SK-N-SH treated with all-trans-retinoic acid at 6 μM for 48 hours (cell line): ENCODE data around the gene OR5C1.

ENCODE experiments used
- ATAC-seq: fragments of 200-7000 bp; cut with Tn5 transposase; 3 replicates; pipeline ENCODE4 v1.9.1; 2020; ENCODE audit warnings: mild to moderate bottlenecking, moderate library complexity
- ARNTL ChIP-seq: fragments of 450-650 bp; formaldehyde crosslinking; IDR thresholded peaks from 2 replicates; pipeline ENCODE4 v1.5.0; 2020; ENCODE audit warnings: low read depth, mild to moderate bottlenecking, moderate library complexity, borderline replicate concordance
- GLIS3 ChIP-seq: fragments of 250-450 bp; sonication (Bioruptor Pico); IDR thresholded peaks from 2 replicates; pipeline ENCODE4 v1.5.0; 2020; ENCODE audit warnings: mild to moderate bottlenecking, moderate library complexity
- TCF4 ChIP-seq: fragments of 250-450 bp; sonication (Bioruptor Pico); IDR thresholded peaks from 2 replicates; pipeline ENCODE4 v1.8.0; 2021; ENCODE audit warnings: mild to moderate bottlenecking, moderate library complexity, borderline replicate concordance
- TOX ChIP-seq: fragments of 250-450 bp; sonication (Bioruptor Pico); IDR thresholded peaks from 2 replicates; pipeline ENCODE4 v1.8.0; 2021; ENCODE audit warnings: mild to moderate bottlenecking, moderate library complexity, borderline replicate concordance
- ZFP3 ChIP-seq: fragments of 250-450 bp; sonication (Bioruptor Pico); IDR thresholded peaks from 2 replicates; pipeline ENCODE4 v1.5.0; 2020; ENCODE audit warnings: mild to moderate bottlenecking, moderate library complexity
- ZNF565 ChIP-seq: fragments of 450-650 bp; formaldehyde crosslinking; conservative IDR thresholded peaks from 2 replicates; pipeline ENCODE4 v1.5.0; 2020; ENCODE audit warnings: low read depth, mild to moderate bottlenecking, moderate library complexity
- ZNF70 ChIP-seq: fragments of 450-650 bp; formaldehyde crosslinking; IDR thresholded peaks from 2 replicates; pipeline ENCODE4 v1.5.0; 2020; ENCODE audit warnings: mild to moderate bottlenecking, moderate library complexity
- ZNF8 ChIP-seq: fragments of 450-650 bp; formaldehyde crosslinking; IDR thresholded peaks from 2 replicates; pipeline ENCODE4 v1.5.0; 2020; ENCODE audit warnings: mild to moderate bottlenecking, moderate library complexity
- TF ChIP-seq, protein P1 (sequence below): fragments of 250-450 bp; sonication (Bioruptor Pico); IDR thresholded peaks from 2 replicates; pipeline ENCODE4 v1.5.0; 2020; ENCODE audit warnings: mild to moderate bottlenecking, moderate library complexity
- TF ChIP-seq, protein P2 (sequence below): fragments of 250-450 bp; sonication (Bioruptor Pico); IDR thresholded peaks from 2 replicates; pipeline ENCODE4 v1.8.0; 2021; ENCODE audit warnings: low read depth, mild to moderate bottlenecking, moderate library complexity, borderline replicate concordance
- TF ChIP-seq, protein P3 (sequence below): fragments of 250-450 bp; sonication (Bioruptor Pico); IDR thresholded peaks from 2 replicates; pipeline ENCODE4 v1.8.0; 2020; ENCODE audit warnings: mild to moderate bottlenecking, moderate library complexity, borderline replicate concordance
- TF ChIP-seq, protein P4 (sequence below): fragments of 250-450 bp; sonication (Bioruptor Pico); IDR thresholded peaks from 2 replicates; pipeline ENCODE4 v1.5.1; 2021; ENCODE audit warnings: mild to moderate bottlenecking, moderate library complexity

OR5C1 gene

DNA sequence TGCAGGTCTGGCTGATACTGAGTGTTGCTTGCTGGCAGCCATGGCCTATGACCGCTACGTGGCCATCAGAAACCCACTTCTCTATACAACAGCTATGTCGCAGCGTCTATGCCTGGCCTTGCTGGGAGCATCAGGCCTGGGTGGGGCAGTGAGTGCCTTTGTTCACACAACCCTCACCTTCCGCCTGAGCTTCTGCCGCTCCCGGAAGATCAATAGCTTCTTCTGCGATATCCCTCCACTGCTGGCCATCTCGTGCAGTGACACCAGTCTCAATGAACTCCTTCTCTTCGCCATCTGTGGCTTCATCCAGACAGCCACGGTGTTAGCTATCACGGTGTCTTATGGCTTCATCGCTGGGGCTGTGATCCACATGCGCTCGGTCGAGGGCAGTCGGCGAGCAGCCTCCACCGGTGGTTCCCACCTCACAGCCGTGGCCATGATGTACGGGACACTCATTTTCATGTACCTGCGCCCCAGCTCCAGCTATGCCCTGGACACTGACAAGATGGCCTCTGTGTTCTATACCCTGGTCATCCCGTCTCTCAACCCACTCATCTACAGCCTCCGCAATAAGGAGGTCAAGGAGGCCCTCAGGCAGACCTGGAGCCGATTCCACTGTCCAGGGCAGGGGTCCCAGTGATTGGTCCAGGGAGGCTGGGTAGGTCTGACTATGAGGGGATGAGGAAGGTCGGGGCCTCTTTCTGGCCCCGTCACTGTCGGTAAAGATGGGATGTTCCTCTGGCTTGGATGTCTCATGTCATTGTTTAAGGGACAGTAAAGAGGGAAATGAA, 718 bp downstream of the OR5C1 start (continued):
- no peak for TF ChIP-seq TCF4 (CRISPR knock-in tag)

DNA sequence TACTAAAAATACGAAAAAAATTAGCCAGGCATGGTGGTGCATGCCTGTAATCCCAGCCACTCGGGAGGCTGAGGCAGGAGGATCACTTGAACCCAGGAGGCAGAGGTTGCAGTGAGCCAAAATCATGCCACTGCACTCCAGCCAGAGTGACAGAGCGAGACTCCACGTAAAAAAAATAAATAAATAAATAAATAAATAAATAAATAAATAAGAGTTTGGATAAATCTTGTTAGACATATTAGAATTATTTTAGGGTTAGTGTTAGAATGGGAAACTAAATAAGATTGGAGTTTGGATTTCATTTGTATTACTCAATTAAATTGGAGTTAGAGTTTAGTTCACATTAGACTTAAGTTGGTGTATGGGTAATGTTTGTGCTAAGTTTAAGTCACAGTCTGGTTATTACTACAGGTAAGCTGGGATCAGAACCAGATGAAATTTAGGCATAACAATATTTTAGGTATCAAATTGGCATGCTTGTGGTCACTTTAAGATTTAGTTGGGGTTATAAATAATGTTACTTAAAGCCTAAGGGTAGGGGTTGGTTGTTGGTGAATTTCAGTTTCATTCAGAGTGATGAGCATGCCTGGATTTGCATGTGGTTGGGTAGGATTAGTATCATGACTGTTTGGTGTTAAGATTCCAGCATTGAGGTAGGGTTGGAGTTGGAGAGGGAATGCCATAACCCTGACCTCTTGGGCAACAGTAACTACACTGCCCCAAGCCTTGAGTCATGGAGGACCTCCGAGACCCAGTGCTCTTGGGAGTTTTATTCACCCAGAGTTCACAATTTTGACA, 3.3 kb downstream of the OR5C1 start:
- TF ChIP-seq GLIS3 (CRISPR knock-in tag), result no peak
- TF ChIP-seq ZNF70 (CRISPR knock-in tag), result no peak
- TF ChIP-seq, protein P1, sequence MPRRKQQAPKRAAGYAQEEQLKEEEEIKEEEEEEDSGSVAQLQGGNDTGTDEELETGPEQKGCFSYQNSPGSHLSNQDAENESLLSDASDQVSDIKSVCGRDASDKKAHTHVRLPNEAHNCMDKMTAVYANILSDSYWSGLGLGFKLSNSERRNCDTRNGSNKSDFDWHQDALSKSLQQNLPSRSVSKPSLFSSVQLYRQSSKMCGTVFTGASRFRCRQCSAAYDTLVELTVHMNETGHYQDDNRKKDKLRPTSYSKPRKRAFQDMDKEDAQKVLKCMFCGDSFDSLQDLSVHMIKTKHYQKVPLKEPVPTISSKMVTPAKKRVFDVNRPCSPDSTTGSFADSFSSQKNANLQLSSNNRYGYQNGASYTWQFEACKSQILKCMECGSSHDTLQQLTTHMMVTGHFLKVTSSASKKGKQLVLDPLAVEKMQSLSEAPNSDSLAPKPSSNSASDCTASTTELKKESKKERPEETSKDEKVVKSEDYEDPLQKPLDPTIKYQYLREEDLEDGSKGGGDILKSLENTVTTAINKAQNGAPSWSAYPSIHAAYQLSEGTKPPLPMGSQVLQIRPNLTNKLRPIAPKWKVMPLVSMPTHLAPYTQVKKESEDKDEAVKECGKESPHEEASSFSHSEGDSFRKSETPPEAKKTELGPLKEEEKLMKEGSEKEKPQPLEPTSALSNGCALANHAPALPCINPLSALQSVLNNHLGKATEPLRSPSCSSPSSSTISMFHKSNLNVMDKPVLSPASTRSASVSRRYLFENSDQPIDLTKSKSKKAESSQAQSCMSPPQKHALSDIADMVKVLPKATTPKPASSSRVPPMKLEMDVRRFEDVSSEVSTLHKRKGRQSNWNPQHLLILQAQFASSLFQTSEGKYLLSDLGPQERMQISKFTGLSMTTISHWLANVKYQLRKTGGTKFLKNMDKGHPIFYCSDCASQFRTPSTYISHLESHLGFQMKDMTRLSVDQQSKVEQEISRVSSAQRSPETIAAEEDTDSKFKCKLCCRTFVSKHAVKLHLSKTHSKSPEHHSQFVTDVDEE, result no peak
- TF ChIP-seq ZNF8 (CRISPR knock-in tag), result no peak
- TF ChIP-seq ZFP3 (CRISPR knock-in tag), result no peak
- TF ChIP-seq TOX, result no peak
- TF ChIP-seq ARNTL (CRISPR knock-in tag), result no peak
- TF ChIP-seq, protein P2, sequence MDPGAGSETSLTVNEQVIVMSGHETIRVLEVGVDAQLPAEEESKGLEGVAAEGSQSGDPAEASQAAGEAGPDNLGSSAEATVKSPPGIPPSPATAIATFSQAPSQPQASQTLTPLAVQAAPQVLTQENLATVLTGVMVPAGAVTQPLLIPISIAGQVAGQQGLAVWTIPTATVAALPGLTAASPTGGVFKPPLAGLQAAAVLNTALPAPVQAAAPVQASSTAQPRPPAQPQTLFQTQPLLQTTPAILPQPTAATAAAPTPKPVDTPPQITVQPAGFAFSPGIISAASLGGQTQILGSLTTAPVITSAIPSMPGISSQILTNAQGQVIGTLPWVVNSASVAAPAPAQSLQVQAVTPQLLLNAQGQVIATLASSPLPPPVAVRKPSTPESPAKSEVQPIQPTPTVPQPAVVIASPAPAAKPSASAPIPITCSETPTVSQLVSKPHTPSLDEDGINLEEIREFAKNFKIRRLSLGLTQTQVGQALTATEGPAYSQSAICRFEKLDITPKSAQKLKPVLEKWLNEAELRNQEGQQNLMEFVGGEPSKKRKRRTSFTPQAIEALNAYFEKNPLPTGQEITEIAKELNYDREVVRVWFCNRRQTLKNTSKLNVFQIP (CRISPR knock-in tag), result no peak
- ATAC-seq, result no peak

DNA sequence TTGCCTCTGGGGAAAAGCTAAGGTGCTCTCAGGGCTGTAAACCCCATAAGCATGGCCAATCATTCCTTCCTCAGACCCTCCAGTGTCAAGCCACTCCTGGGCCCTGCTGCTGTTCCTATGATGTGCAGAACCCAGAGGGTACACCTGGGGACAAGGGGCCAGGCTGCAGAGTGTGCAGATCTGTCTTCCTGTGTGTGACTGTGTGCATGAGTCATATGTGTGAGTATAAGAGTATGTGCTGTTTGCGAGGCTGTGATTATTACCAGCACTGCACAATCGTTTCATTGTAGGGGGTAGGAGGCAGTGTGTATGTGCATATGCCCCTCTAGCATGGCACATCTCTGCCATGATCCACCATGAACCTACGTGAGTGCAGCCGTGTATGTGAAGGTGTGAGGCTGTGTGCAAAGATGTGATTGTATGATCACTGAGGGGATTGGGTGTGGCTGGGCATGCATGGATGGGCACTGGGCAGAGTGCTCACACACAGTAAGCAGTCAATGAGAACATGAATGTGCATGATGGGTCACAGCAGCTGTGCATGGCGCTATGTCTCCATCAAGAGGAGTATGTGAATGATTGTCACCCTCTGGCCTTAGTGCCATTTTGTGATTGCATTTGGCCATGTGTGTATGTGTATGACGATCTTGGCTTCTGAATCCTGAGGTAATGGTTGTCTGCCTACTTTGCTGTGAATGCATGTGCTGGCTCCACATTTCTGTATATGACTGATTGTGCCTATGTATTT, 8.8 kb downstream of the OR5C1 start:
- TF ChIP-seq ZNF565 (no peak), GLIS3 (CRISPR knock-in tag) (no peak), TOX (no peak), ZNF8 (CRISPR knock-in tag) (no peak)
- TF ChIP-seq, protein P2 (CRISPR knock-in tag), result no peak
- TF ChIP-seq, protein P3, sequence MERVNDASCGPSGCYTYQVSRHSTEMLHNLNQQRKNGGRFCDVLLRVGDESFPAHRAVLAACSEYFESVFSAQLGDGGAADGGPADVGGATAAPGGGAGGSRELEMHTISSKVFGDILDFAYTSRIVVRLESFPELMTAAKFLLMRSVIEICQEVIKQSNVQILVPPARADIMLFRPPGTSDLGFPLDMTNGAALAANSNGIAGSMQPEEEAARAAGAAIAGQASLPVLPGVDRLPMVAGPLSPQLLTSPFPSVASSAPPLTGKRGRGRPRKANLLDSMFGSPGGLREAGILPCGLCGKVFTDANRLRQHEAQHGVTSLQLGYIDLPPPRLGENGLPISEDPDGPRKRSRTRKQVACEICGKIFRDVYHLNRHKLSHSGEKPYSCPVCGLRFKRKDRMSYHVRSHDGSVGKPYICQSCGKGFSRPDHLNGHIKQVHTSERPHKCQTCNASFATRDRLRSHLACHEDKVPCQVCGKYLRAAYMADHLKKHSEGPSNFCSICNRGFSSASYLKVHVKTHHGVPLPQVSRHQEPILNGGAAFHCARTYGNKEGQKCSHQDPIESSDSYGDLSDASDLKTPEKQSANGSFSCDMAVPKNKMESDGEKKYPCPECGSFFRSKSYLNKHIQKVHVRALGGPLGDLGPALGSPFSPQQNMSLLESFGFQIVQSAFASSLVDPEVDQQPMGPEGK (CRISPR knock-in tag), result no peak
- TF ChIP-seq, protein P4, sequence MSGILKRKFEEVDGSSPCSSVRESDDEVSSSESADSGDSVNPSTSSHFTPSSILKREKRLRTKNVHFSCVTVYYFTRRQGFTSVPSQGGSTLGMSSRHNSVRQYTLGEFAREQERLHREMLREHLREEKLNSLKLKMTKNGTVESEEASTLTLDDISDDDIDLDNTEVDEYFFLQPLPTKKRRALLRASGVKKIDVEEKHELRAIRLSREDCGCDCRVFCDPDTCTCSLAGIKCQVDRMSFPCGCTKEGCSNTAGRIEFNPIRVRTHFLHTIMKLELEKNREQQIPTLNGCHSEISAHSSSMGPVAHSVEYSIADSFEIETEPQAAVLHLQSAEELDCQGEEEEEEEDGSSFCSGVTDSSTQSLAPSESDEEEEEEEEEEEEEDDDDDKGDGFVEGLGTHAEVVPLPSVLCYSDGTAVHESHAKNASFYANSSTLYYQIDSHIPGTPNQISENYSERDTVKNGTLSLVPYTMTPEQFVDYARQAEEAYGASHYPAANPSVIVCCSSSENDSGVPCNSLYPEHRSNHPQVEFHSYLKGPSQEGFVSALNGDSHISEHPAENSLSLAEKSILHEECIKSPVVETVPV (CRISPR knock-in tag), result no peak
- TF ChIP-seq, all 23 proteins: peak for 0
- no peak for ATAC-seq
